Activated B cell treated with CpG ODN at 0.5 μM for 24 hours (primary cell): ENCODE measurements around the gene PPARG. TPM values are rescaled to one million over a fixed set of nuclear protein-coding genes. Genes with fewer than 3 reads are reported as not detected.

Experiments
- ATAC-seq: fragments of 200-7000 bp; cut with Tn5 transposase; one replicate; pipeline ENCODE4 v1.10.0; 2021; ENCODE audit warnings: low read depth, mild to moderate bottlenecking, moderate library complexity
- CTCF ChIA-PET: fragments of 350-600 bp; sonication (Branson Sonifier 250); formaldehyde crosslinking; loops from one replicate; lab custom pipeline; 2021; ENCODE audit warnings: antibody characterized with exemption; lab: Charles Lee
- POLR2A ChIA-PET: fragments of 350-600 bp; sonication (Branson Sonifier 250); formaldehyde crosslinking; loops from one replicate; lab custom pipeline; 2021; ENCODE audit warnings: antibody characterized with exemption; lab: Charles Lee
- DNase-seq: peaks from one replicate; pipeline ENCODE4 v3.0.0; 2022
- H3K27ac Mint-ChIP-seq: one replicate; pipeline ENCODE4 v1.8.0; 2020; ENCODE audit warnings: mixed read lengths
- H3K27me3 Mint-ChIP-seq: one replicate; pipeline ENCODE4 v1.8.0; 2021; ENCODE audit warnings: mixed read lengths
- H3K36me3 Mint-ChIP-seq: one replicate; pipeline ENCODE4 v1.8.0; 2021; ENCODE audit warnings: low read depth, mixed read lengths
- H3K4me1 Mint-ChIP-seq: one replicate; pipeline ENCODE4 v1.8.0; 2021; ENCODE audit warnings: mixed read lengths
- H3K4me3 Mint-ChIP-seq: one replicate; pipeline ENCODE4 v1.8.0; 2020; ENCODE audit warnings: mild to moderate bottlenecking, mixed read lengths
- H3K9me3 Mint-ChIP-seq: one replicate; pipeline ENCODE4 v1.8.0; 2020; ENCODE audit warnings: mixed read lengths
- intact Hi-C: fragments of 100-400 bp; cut with micrococcal nuclease; formaldehyde crosslinking; loops from one replicate; pipeline ENCODE4 v1.15.1; 2024
- total RNA-seq: library from RNA; stranded (reverse); gene quantifications from 2 replicates; pipeline ENCODE4 v1.2.3, GENCODE V29; 2022
- TF ChIP-seq, protein P1 (sequence below): fragments of 200-600 bp; IDR thresholded peaks from one replicate; pipeline ENCODE4 v1.8.0; 2022; ENCODE audit warnings: antibody characterized with exemption, mild to moderate bottlenecking

Gene PPARG
- total RNA-seq, 1 donor from 2014 or later: not detected

DNA sequence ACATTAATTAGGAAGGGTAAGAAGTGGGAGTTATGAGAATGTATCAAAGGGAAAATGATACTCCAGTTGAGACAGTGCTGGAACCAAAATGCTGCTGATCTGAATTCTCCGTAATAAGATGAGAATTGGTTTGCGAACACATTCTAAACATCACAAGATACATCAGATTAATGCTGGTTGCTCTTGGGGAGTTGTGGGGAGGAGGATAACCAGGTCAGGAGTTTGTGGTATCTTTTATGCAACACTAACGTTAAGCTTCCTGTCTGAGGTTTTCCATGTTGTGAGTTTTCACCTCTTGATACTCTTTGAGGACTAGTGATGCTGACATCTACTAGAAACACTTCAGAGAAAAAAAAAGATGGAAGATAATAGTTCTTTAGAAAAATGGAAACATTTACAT lies 47.2 kb downstream of the PPARG start:
- ATAC-seq: no peak

DNA sequence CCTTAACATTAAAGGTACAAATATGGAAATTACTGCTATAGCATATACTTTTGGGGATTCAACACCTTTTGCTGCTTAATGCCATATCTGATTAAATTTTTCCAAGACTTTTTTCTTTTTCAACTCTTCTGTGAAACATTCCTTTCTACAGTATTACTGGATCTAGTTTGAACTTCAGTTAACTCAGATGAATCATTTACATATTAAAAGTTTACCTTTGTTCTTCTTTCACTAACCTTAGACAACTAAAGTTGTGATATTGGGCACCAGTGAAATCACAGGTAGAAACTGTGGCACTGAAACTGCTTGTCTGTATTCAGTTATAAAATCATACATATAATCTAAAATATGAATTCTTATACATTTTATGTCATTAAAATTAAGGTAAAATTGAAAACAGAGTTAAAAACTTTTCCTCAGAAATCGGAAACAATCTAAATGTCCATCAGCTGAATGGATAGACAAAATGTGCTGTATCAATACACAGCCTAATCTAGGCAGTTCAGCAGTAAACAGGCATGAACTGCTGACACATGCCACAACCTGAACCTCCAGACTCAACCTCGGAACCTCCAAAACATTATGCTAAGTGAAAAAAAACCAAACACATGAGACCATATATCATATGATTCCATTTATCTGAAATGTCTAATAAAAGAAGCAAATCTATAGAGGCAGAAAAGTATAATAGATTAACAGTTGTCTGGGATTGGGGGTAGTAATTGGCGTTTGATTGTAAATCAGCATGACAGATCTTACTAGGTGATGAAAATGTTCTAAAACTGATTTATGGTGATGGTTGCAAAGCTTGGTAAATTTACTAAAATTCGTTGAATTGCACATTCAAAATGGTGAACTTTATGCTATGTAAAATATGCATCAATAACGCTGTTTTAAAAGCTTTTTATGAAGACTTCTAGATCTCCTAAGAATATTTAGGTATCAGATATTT lies 50.0 kb downstream of the PPARG start:
- H3K27ac Mint-ChIP-seq: no peak overlapping the region
- H3K36me3 Mint-ChIP-seq: no peaks in the 10 kb centered on the region
- H3K27me3 Mint-ChIP-seq: peaks cover 5% of the 10 kb centered on the region
- H3K4me1 Mint-ChIP-seq: no peaks in the 10 kb centered on the region
- intact Hi-C loops: no loop called here
- ATAC-seq (no peak), DNase-seq (no peak)
- H3K4me3 Mint-ChIP-seq: no peak overlapping the region
- TF ChIP-seq, protein P1, sequence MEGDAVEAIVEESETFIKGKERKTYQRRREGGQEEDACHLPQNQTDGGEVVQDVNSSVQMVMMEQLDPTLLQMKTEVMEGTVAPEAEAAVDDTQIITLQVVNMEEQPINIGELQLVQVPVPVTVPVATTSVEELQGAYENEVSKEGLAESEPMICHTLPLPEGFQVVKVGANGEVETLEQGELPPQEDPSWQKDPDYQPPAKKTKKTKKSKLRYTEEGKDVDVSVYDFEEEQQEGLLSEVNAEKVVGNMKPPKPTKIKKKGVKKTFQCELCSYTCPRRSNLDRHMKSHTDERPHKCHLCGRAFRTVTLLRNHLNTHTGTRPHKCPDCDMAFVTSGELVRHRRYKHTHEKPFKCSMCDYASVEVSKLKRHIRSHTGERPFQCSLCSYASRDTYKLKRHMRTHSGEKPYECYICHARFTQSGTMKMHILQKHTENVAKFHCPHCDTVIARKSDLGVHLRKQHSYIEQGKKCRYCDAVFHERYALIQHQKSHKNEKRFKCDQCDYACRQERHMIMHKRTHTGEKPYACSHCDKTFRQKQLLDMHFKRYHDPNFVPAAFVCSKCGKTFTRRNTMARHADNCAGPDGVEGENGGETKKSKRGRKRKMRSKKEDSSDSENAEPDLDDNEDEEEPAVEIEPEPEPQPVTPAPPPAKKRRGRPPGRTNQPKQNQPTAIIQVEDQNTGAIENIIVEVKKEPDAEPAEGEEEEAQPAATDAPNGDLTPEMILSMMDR: no peak
- CTCF ChIA-PET: interaction anchor here (1.6 kb wide), 1 partner anchor 141 kb away, joined by 5 read pairs; no protein-coding TSS in a partner anchor
- POLR2A ChIA-PET: interaction anchor here (0.7 kb wide), 1 partner anchor 183 kb away, joined by 3 read pairs; no protein-coding TSS in a partner anchor
- H3K9me3 Mint-ChIP-seq: no peaks in the 10 kb centered on the region

More for the DNA sequence above, 47.2 kb downstream of the PPARG start:
- Mint-ChIP-seq H3K36me3 (no peaks in the 10 kb centered on the region), H3K4me3 (no peak overlapping the region), H3K27ac (no peak overlapping the region), H3K27me3 (peaks cover 5% of the 10 kb centered on the region), H3K4me1 (no peaks in the 10 kb centered on the region), H3K9me3 (no peaks in the 10 kb centered on the region)
- intact Hi-C loops: no loop called here
- ChIA-PET POLR2A (no interaction called here), CTCF (no interaction called here)
- TF ChIP-seq, protein P1: no peak
- no peak for DNase-seq

DNA sequence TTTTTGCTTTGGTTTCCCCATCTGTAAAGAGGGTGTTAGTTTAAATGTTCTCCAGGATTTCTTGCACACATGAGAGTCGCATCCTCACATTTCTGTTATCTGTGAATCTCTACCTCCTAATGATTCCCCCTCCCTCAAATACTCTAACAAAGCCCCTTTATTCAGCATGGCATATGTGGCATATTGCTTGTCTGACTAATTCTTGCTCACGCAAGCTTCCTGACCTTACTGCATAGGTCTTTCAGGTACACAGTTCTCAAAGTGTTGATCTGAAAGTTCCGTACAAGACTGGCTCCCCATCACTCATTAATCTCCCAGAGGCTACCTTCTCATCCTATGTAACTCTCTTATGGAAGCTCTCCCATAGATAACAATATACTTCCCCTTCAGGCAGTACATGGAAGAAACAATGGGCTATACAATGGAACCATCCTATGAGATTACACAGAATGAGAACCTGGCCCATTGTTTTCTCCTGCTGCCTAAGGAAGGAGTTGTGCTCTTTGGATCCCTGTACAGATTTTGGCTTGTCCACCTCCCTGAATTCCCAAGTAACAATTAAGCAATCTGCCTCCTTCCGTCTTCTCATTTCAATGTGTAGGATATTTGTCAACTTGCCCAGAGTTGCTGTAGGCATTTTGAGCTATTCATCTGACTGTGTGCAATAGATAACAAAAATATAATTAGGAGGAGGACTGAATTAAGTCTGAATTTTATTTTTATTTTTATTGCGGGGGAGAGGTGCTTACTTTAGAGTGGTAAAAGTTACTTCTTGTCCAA lies 51.0 kb downstream of the PPARG start:
- ChIA-PET CTCF (no interaction called here), POLR2A (interaction anchor here (0.7 kb wide), 1 partner anchor 184 kb away, joined by 3 read pairs; no protein-coding TSS in a partner anchor)
- H3K4me1 Mint-ChIP-seq: no peaks in the 10 kb centered on the region
- H3K36me3 Mint-ChIP-seq: no peaks in the 10 kb centered on the region
- ATAC-seq: no peak
- peaks cover 5% of the 10 kb centered on the region for H3K27me3 Mint-ChIP-seq
- H3K27ac Mint-ChIP-seq: no peak overlapping the region
- DNase-seq: no peak
- no peak overlapping the region for H3K4me3 Mint-ChIP-seq
- H3K9me3 Mint-ChIP-seq: no peaks in the 10 kb centered on the region
- intact Hi-C loops: no loop called here
- TF ChIP-seq, protein P1: no peak

DNA sequence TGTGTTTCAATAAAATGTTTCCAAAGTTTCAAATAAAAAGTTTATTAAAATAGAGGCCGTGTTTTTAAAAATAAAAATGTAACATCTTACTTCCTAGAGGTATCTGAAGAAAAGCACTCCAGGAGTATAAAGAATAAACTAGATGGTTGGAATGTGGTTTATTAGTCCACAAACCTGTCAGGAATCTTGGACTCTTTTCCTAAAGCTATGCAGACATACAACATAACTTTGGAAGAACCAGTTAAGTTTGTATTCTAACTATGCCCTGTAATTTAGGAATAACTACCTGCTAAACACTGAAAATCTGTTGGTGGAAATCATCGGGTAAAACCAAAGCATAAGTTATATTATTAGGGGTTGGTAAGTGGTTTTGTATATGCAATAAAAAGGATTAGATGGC lies 51.6 kb downstream of the PPARG start:
- CTCF ChIA-PET: no interaction called here
- Mint-ChIP-seq H3K9me3 (no peaks in the 10 kb centered on the region), H3K4me3 (no peak overlapping the region), H3K36me3 (no peaks in the 10 kb centered on the region), H3K27me3 (peaks cover 8% of the 10 kb centered on the region), H3K4me1 (no peaks in the 10 kb centered on the region), H3K27ac (no peak overlapping the region)
- TF ChIP-seq, protein P1: no peak
- POLR2A ChIA-PET: no interaction called here
- ATAC-seq (no peak), DNase-seq (no peak)
- intact Hi-C loops: no loop called here

DNA sequence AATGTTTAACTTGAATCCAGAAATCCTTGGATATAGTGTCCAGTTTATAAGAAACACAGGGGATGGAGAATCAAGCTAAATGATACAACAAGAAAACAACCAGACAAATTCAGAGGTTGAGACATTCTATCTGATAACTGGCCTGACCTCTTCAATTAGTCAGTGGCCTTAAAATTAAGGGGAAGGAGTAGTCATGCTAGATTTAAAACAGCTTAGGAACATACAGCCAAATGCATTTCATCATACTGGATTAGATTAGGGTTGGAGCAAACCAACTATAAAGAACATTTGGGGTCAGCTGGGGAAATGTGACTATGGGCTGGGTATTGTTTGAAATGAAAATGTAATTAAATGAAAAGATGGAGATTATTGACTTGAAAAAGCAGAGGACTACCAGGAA lies 53.3 kb downstream of the PPARG start:
- no peaks in the 10 kb centered on the region for H3K36me3 Mint-ChIP-seq
- H3K27ac Mint-ChIP-seq: no peak overlapping the region
- no peaks in the 10 kb centered on the region for H3K4me1 Mint-ChIP-seq
- no peak for ATAC-seq
- H3K9me3 Mint-ChIP-seq: no peaks in the 10 kb centered on the region
- ChIA-PET POLR2A (no interaction called here), CTCF (no interaction called here)
- TF ChIP-seq, protein P1: no peak
- H3K27me3 Mint-ChIP-seq: peaks cover 5% of the 10 kb centered on the region
- H3K4me3 Mint-ChIP-seq: no peak overlapping the region
- intact Hi-C loops: no loop called here
- no peak for DNase-seq
